ENCODE measurements around the gene ELAVL2.

Gene ELAVL2

GRCh38 chr9:23721466-23721865 lies 104.6 kb downstream of the ELAVL2 start:
- no peak for DNase-seq

DNA sequence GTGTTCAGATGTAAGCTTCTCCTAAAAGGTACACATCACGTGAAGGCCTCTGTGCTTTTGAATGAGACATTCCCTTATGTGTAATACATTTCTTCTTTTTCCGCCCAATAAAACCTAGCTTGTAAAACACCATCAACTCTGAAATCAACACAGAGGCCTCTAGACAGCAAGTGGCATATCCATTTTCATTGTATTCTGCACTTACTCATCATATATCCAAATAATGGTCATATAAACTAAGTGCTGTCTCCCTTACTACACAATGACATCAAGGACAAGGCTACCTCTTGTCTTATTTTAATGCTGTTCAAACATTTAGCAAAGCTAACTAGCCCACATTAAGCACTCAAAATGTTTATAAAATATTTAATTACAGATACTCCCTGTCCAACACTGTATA lies 108.5 kb downstream of the ELAVL2 start:
- DNase-seq: no peak

- DNase-seq: no peak
These were observed 118.8 kb downstream of the ELAVL2 start for GRCh38 chr9:23707249-23707648.

DNA sequence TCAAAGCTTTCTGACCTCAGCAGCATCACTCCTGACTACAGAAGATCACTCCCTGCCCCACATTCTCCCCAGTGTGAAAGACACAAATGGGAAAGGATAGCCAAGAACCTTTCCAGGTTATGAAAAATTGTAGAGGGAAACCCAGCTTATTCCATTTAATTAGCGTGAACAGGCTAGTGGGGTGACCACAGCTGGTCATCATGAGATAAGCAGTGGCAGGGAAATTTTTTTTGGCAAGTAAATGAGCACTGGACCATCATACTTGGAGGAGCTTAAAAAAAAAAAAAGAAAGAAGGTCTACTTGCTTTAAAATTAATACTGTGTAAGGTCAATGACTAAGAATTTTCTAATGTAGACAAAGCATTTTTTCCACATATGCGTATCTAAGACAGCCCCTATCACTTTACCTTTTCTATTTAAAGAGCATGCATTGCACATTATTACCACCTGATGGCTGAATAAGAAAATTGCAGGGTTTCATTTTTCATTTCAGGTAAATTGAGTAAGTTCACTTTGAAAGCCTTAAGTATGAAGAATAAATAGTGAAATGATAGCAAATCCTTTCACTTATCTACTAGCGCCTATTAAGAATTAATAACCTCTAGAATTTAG lies 123.6 kb downstream of the ELAVL2 start:
- DNase-seq: no peak

- DNase-seq: no peak
These were observed 124.7 kb downstream of the ELAVL2 start for GRCh38 chr9:23701291-23701690.

GRCh38 chr9:23700359-23700758 lies 125.7 kb downstream of the ELAVL2 start:
- DNase-seq: no peak

GRCh38 chr9:23698161-23698560 lies 127.9 kb downstream of the ELAVL2 start:
- no peak for DNase-seq

DNA sequence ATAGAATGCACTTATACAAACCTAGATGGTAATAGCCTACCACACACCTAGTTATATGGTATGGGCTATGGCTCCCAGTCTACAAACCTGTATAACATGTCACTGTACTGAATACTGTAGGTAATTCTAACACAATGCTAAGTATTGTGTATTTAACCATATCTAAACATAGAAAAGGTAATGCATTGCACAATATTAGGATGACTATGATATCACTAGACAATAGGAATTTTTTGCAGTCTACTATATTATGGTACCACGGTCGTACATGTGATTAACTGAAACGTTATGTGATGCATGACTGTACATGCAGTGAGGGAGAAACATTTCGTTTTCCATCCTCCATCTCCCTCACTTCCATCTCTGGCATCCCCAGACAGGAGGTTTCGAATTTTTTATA lies 130.5 kb downstream of the ELAVL2 start:
- no peak for DNase-seq

DNA sequence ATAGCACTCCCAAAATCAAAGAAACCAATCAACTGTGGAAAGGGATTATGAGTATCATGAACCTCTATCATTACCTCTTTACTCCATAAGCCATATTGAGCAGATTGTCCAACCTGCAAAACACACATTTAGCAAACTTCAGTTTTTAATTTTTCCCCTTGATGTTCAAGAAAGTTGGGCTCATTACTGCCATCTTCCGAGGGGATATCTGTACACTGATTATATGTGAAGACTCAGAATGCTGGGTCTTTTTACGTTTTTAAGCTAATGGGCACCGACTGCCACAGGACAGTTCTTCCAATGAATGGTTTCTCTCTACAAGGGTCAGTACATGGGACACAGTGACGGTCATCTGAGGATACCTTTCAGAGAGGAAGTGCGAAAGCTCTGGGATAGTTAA lies 132.7 kb downstream of the ELAVL2 start:
- no peak for DNase-seq

- DNase-seq: no peak
These were observed 139.1 kb downstream of the ELAVL2 start for GRCh38 chr9:23686896-23687295.

GRCh38 chr9:23686257-23686656 lies 139.8 kb downstream of the ELAVL2 start:
- no peak for DNase-seq

DNA sequence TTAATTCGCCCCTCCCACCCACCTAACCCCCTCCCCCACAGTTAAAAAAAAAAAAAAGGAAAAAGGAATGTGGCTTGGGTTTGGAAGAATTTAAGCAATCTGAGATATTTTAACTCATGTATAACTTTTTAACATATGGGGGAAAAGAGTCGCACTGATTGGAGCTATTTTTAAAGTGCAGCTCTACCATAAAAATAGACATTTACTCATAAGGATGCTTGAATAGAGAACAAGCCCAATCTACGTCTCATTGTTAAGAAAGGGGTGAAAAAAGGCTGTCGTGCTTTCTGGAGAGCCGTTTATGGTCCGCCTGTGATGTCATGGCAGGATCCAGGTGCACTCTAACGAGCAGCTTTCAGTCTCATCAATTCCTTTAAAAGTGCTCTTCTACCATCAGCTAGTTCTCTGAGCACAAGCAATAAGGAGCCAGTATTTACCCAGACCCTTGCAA lies 142.4 kb downstream of the ELAVL2 start:
- no peak for DNase-seq

- no peak for DNase-seq
These were observed 143.1 kb downstream of the ELAVL2 start for GRCh38 chr9:23682891-23683431.

DNA sequence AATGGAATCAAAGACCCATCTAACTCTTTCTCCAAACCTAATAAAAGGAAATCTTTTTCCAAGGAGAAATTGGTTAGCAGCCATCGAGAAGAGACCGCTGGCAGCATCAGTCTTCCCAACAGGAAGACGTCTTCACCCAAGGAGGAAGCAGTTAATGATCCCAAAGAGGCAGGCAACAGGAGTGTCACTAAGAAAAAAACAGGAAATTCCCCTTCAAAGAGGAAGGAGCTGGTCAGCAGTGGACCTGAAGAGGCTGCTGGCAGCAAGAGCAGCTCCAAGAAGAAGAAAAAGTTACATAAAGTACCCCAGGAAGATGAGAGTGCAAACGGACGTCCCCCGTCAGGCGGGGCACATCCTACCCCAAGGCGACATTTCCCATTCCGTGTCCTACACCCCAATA lies 143.7 kb downstream of the ELAVL2 start:
- no peak for DNase-seq

DNA sequence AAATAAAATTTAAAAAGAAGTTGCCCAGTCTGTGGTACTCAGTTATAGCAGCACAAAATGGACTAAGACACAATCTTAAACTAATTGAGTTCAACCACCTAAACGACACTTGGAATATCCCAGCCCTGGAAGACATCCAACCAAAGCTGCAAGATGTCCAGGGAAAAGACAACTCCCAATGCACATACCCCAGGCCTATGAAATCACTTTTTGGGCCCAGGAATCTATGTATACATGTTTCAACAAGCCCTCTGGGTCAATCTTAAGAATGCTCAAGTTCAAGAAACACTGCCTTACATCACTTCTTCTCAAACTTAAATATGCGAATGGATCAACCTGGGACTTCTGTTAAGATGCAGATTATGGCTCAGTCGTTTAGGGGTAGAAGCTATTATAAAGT lies 148.6 kb downstream of the ELAVL2 start:
- DNase-seq: no peak

- no peak for DNase-seq
These were observed 151.9 kb downstream of the ELAVL2 start for GRCh38 chr9:23674016-23674585.

DNA sequence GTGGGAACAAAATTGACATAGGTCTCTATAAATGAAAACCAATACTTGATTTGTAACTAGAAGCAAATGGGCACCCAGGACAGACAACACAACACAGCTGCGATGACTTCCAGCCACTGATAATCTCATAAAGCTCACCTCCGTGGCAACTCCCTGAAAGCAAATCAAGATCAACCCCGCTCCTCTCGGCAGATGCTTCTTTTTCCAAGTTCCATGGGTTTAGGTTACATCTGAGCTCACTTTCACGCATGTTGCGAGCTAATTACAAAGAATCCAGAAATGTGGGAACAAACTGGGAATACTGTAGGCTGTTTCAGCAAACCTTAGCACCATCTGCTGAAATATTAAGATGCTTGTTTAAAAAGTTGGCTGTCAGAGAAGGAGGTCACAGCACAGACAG lies 153.9 kb downstream of the ELAVL2 start:
- DNase-seq: no peak

- DNase-seq: no peak
These were observed 156.3 kb downstream of the ELAVL2 start for GRCh38 chr9:23669776-23670175.

DNA sequence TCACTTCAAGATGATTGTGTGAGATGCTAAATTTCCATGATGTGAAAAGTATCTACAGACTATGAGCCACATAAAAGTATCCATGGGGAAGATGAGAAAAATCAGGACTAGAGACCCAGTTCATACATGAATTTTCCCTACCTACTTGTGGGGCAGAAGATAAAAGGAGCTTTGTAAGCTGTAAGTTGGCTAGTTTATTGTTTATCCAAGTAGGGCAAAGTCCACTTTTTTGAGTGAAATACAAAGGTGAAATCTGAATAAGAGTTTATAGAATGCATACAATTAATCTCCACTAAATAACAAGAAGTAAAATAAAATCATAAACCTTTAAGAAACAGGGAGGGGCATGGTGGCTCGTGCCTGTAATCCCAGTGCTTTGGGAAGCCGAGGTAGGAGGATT lies 160.4 kb downstream of the ELAVL2 start:
- no peak for DNase-seq

- no peak for DNase-seq
These were observed 161.0 kb downstream of the ELAVL2 start for GRCh38 chr9:23665051-23665450.

- no peak for DNase-seq
These were observed 162.1 kb downstream of the ELAVL2 start for GRCh38 chr9:23663946-23664345.

- DNase-seq: no peak
These were observed 162.5 kb downstream of the ELAVL2 start for GRCh38 chr9:23663536-23663935.

DNA sequence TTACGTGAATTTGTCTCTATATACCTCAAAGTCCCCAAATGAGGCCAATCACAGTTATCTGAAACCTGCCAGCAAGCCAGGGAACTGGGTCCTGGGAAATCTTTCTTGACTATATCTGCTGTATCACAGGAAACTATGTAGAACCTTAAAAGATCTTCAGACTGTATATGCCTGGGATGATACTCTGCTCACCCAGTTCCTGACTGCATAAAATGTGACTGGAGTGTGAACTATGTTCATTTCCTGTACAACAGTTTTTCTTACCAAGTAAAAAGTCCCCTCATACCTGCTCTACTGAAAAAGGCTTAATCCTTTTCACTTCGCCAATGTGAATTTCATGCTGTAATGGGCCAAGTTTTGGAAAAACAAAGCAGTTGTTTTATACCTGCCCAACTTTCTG lies 162.9 kb downstream of the ELAVL2 start:
- DNase-seq: no peak

GRCh38 chr9:23662320-23662719 lies 163.7 kb downstream of the ELAVL2 start:
- no peak for DNase-seq

All from NCI-H510A (cell line).